ENCODE results near the gene KCND2.
A peak's percentile ranks its signal among the peaks of the same experiment; 100 is the strongest.

The KCND2 gene

GRCh38 chr7:120334475-120334874, 61.5 kb downstream of the KCND2 start:
- H3K4me3 ChIP-seq (ENCODE audit: low read depth, low read length) = no peak overlapping the region
- TF ChIP-seq CTCF (IDR thresholded peaks at IDR 0.05; ENCODE audit: insufficient read depth, low read depth, low read length, missing control alignments) = no peak
- DNase-seq (ENCODE audit: low read depth) = peak; percentile 48

GRCh38 chr7:120337308-120337907, 64.4 kb downstream of the KCND2 start:
- peak; percentile 38 for DNase-seq (ENCODE audit: low read depth)
- H3K4me3 ChIP-seq (ENCODE audit: low read depth, low read length) = no peak overlapping the region
- peak; percentile 43 for TF ChIP-seq CTCF (IDR thresholded peaks at IDR 0.05; ENCODE audit: insufficient read depth, low read depth, low read length, missing control alignments)

- TF ChIP-seq CTCF (IDR thresholded peaks at IDR 0.05; ENCODE audit: insufficient read depth, low read depth, low read length, missing control alignments) = no peak
- no peak overlapping the region for H3K4me3 ChIP-seq (ENCODE audit: low read depth, low read length)
- no peak for DNase-seq (ENCODE audit: low read depth)
These were observed 71.3 kb downstream of the KCND2 start for GRCh38 chr7:120344276-120344675.

GRCh38 chr7:120353171-120353570, 80.2 kb downstream of the KCND2 start:
- no peak for TF ChIP-seq CTCF (IDR thresholded peaks at IDR 0.05; ENCODE audit: insufficient read depth, low read depth, low read length, missing control alignments)
- no peak overlapping the region for H3K4me3 ChIP-seq (ENCODE audit: low read depth, low read length)
- DNase-seq (ENCODE audit: low read depth) = no peak

GRCh38 chr7:120360918-120361317, 87.9 kb downstream of the KCND2 start:
- H3K4me3 ChIP-seq (ENCODE audit: low read depth, low read length) = no peak overlapping the region
- peak; percentile 78 for DNase-seq (ENCODE audit: low read depth)

GRCh38 chr7:120363414-120363813, 90.4 kb downstream of the KCND2 start:
- no peak for TF ChIP-seq CTCF (IDR thresholded peaks at IDR 0.05; ENCODE audit: insufficient read depth, low read depth, low read length, missing control alignments)

More at GRCh38 chr7:120360918-120361317, 87.9 kb downstream of the KCND2 start:
- TF ChIP-seq CTCF (IDR thresholded peaks at IDR 0.05; ENCODE audit: insufficient read depth, low read depth, low read length, missing control alignments) = no peak

GRCh38 chr7:120370954-120371353, 98.0 kb downstream of the KCND2 start:
- peak; percentile 16 for DNase-seq (ENCODE audit: low read depth)
- no peak overlapping the region for H3K4me3 ChIP-seq (ENCODE audit: low read depth, low read length)
- TF ChIP-seq CTCF (IDR thresholded peaks at IDR 0.05; ENCODE audit: insufficient read depth, low read depth, low read length, missing control alignments) = no peak

More at GRCh38 chr7:120363414-120363813, 90.4 kb downstream of the KCND2 start:
- DNase-seq (ENCODE audit: low read depth) = no peak
- no peak overlapping the region for H3K4me3 ChIP-seq (ENCODE audit: low read depth, low read length)
